Activated naive CD8-positive, alpha-beta T cell (primary cell): ENCODE data around the gene NOXO1.
"Not testable (repeated sequence)": the region's sequence is repeated elsewhere in the genome, so short reads cannot be mapped to it uniquely, and the experiment has no call there.

ENCODE experiments used
- H3K27ac Mint-ChIP-seq: one replicate; pipeline ENCODE4 v1.8.0; 2021; ENCODE audit warnings: mixed read lengths
- H3K27me3 Mint-ChIP-seq: one replicate; pipeline ENCODE4 v1.8.0; 2021; ENCODE audit warnings: mixed read lengths
- H3K36me3 Mint-ChIP-seq: one replicate; pipeline ENCODE4 v1.8.0; 2021; ENCODE audit warnings: mixed read lengths
- H3K4me1 Mint-ChIP-seq: one replicate; pipeline ENCODE4 v1.8.0; 2021; ENCODE audit warnings: low read depth, mixed read lengths
- H3K4me3 Mint-ChIP-seq: one replicate; pipeline ENCODE4 v1.8.0; 2021; ENCODE audit warnings: mild to moderate bottlenecking, mixed read lengths
- H3K9me3 Mint-ChIP-seq: one replicate; pipeline ENCODE4 v1.8.0; 2021; ENCODE audit warnings: low read depth, mixed read lengths

NOXO1 gene

DNA sequence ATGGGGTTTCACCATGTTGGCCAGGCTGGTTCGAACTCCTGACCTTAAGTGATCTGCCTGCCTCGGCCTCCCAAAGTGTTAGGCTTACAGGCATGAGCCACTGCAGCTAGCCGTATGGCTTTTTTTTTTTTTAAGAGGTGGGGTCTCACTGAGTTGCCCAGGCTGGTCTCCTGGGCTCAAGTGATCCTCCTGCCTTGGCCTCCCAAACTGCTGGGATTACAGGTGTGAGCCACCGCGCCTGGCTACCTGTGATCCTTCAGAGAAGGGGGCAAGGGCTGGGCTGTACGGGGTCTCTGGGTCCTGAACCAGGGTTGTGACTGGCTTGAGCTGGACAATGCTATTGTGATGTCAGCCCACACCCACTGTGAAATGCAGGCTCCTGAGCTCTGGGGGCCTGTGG, 14.8 kb downstream of the NOXO1 start, which contains the start of gene RNF151:
Gene RNF151, plus strand, starts transcription at position 397 of the 400 bp plus-strand sequence. CDS start 26 bp downstream, outside the sequence.
- no peaks in the 10 kb centered on the region for H3K27me3 Mint-ChIP-seq
- H3K27ac Mint-ChIP-seq: peak within 1 kb of the TSS; percentile 97
- H3K4me3 Mint-ChIP-seq: peak within 1 kb of the TSS; percentile 98
- H3K9me3 Mint-ChIP-seq: no peaks in the 10 kb centered on the region
- H3K4me1 Mint-ChIP-seq: peaks cover 27% of the 10 kb centered on the region
- peaks cover 9% of the 10 kb centered on the region for H3K36me3 Mint-ChIP-seq

DNA sequence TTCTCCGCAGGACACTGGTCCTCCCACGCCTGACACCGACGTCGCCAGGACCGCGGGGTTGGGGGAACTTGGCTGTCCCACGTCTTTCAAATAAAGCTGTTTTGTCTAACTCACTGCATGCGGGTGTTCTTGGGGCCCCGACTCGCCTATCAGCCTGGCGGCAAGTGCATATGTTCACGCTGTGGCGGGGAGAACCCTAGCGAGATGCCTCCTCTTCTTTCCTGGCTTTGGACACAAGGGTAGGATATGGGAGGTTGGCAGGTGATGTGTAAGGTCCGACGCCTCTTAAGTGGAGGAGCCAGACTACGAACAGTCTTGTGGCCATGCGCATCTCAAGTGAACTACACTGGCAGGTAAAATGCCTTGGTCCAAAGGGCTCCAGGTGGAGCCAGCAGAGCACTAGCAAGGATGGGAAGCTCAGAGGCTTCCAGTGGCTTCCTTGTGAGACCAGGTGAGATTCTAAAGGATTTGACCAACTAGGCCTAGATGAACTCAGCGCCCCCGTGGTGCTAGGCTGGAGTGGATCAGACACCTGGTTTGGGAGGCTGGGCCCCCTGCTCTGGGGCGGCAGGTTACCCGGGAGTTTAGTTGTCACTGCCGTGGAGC, 15.8 kb downstream of the NOXO1 start:
- peaks cover 9% of the 10 kb centered on the region for H3K36me3 Mint-ChIP-seq
- peak overlapping the region; percentile 97 for H3K27ac Mint-ChIP-seq
- peak overlapping the region; percentile 98 for H3K4me3 Mint-ChIP-seq
- peaks cover 30% of the 10 kb centered on the region for H3K4me1 Mint-ChIP-seq
- no peaks in the 10 kb centered on the region for H3K9me3 Mint-ChIP-seq
- no peaks in the 10 kb centered on the region for H3K27me3 Mint-ChIP-seq

DNA sequence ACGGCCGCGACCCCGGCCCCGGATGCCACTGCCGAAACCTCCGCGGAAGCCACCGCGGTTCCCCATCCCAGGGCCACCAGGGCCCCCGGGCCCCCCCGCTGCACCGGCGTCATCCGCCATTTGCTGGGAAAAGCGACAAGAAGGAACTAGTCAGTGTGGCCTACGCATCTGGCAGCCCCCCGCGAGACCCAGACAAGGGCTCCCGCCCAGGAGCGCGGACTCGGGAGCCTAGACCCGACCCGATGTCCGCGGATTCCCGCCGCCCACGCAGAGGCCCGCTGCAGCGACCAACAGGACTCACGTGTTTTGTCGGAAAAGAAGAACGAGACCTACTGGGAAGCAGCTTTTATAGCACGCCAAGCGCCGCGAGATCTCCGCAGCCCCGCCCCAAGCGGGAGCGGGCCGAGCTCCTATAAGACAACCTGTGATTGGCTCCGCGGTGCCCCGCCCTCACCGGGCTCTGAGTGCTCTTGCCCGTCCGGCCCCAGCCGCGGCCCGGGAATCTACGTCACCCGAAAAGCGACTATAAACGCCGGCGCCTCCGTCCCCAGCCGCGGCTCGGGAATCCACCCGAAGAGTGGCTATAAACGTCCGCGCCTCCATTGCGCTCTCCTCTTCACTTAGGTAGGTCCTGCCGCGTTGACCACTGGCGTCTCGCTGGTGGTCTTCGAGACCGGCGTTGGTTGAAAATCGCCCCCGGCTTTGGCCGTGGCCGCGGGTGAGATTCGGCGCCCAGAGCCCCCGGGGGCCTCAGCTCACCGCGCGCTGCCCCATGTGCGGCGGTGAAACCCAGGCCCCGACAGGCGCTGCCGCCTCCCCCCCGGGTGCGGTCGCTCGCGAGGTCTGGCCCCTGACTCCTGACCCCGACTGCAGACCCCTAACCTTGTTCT, 16.5 kb downstream of the NOXO1 start, which contains the start of gene RPS2:
Gene RPS2, minus strand, starts transcription at position 321 of the 890 bp plus-strand sequence. Its CDS starts 201 bp downstream, at position 120.
- peaks cover 32% of the 10 kb centered on the region for H3K4me1 Mint-ChIP-seq
- peaks cover 9% of the 10 kb centered on the region for H3K36me3 Mint-ChIP-seq
- H3K4me3 Mint-ChIP-seq: peak within 1 kb of the TSS; percentile 98
- peak within 1 kb of the TSS; percentile 97 for H3K27ac Mint-ChIP-seq
- no peaks in the 10 kb centered on the region for H3K9me3 Mint-ChIP-seq
- no peaks in the 10 kb centered on the region for H3K27me3 Mint-ChIP-seq

DNA sequence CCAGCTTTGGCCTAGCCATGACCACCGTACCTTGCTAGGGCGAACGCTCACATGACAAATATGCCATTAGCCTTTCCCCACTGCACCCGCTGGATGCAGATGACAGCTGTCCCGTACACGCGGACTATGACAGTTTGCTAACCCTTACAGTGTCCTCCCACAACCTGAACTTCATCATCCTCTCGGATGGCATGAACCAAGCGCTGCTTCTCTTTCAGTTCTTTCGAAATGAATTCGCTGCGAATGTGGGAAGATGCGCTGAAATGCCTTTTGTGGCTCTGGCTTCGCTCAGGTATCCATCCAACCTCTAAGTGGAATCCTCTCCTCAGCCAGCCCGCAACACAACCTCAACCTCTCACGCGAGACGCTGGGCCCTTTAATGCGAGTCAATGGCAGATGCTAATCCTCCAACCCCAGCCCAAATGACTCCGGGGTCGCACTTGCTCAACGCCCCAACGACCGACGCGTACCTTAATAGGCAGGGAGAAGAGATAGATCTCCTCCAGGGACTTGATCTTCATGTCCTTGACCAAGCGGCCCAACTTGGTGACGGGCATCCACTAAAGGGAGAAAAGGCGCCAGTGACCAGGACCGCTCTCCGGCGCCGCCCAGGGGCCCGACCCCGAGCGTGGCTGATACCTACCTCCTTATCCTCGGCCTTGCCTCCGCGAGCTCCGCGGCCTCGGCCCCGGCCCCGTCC, 17.3 kb downstream of the NOXO1 start:
- Mint-ChIP-seq H3K9me3 (no peaks in the 10 kb centered on the region), H3K4me1 (peaks cover 35% of the 10 kb centered on the region), H3K36me3 (peaks cover 9% of the 10 kb centered on the region), H3K27me3 (no peaks in the 10 kb centered on the region), H3K27ac (peak overlapping the region; percentile 97), H3K4me3 (peak overlapping the region; percentile 98)

DNA sequence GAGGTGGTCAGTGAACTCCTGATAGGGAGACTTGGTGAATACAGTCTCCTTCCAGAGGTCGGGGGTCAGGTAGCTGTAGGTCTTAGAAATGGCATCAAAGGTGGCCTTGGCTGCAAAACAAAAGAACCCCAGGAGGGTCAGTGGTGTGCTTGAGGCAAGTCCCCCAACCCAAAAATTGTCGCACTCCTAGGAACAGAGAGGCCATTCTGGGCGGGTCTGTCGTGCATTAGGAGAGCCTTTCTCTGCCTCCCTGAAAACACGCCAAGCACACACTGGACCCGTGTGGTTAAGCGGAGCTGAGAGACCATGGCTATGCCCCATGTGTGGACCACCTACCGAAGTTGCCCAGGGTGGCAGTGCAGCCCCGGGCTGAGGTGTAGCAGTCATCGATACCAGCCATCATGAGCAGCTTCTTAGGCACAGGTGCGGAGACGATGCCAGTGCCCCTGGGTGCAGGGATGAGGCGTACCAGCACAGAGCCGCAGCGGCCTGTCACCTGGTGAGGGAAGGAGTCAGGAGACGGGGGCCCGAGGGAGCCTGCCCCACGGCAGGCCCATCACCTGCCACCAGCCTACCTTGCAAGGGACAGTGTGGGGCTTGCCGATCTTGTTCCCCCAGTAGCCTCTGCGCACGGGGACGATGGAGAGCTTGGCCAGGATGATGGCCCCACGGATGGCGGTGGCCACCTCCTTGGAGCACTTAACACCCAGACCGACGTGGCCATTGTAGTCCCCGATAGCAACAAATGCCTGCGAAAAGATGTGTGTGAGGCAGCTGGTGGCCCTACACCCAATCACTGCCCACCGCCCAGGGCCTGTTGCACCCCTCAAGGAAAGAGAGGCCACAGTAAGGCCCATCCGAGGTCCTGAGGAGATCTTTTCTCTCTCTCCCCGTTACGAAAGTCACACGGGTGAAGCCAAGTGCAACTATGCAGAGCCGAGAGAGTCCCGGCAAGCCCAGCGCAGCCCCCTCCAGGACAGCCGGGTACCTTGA, 18.8 kb downstream of the NOXO1 start:
- Mint-ChIP-seq H3K27ac (peak overlapping the region; percentile 97), H3K4me1 (peaks cover 35% of the 10 kb centered on the region), H3K4me3 (peak overlapping the region; percentile 98)
- not testable (repeated sequence) for H3K36me3 Mint-ChIP-seq, H3K9me3 Mint-ChIP-seq, H3K27me3 Mint-ChIP-seq

DNA sequence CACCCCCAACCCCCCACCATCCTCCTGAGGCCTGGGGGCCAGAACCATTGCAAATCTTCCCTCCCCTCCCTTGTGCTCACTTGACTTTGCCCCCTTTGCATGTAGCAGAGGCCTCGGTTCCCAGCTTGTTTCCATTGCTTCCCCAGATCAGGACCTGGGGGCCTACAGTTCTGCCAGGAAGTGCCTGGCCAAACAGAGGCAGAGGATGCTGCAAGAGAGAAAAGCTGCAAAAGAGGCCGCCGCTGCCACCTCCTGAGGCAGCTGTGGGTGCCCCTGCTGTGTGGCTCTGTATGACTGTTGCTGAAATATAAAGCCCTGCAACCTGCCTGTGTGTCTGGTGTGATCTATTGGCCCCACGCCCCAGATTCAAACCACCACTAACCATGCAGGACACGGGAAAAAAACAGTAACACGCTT, 19.6 kb downstream of the NOXO1 start:
- Mint-ChIP-seq H3K4me1 (peaks cover 33% of the 10 kb centered on the region), H3K4me3 (peak overlapping the region; percentile 98), H3K9me3 (no peaks in the 10 kb centered on the region), H3K36me3 (peaks cover 9% of the 10 kb centered on the region), H3K27ac (peak overlapping the region; percentile 97), H3K27me3 (no peaks in the 10 kb centered on the region)

DNA sequence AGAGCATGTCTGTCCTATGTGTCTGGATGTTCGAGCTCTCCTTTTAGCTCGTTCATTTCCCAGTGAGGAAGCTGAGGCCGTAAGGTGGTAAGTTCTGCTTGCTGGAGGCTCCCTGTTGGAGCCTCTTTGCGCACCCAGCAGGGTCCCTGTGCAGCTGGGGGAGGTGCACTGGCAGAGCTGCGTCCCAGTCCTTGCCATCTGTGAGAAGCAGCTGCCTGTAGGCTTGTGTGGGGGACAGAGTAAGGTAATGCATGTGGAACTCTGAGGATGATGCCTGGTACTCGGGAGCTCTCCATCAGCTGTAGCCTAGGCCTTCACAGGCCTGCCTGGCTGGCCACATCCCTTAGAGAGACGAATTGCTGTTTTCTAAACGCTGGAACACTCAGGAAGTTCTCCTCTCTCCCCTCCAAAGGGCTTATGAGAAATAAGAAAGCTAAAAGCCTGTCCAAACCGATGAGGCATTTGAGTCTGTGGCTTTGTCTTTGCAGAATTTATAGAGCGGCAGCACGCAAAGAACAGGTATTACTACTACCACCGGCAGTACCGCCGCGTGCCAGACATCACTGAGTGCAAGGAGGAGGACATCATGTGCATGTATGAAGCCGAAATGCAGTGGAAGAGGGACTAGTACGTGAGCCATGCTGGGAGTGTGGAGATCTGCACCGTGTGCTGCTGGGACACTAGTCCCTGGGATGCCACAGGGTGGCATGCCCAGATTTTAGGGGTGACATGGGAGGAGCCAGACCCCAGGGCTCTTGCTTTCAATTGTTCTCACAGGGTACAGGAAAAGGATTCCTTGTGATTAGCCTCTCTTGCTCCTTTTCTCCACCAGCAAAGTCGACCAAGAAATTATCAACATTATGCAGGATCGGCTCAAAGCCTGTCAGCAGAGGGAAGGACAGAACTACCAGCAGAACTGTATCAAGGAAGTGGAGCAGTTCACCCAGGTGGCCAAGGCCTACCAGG, 20.3 kb downstream of the NOXO1 start:
- no peaks in the 10 kb centered on the region for H3K9me3 Mint-ChIP-seq
- H3K27ac Mint-ChIP-seq: peak overlapping the region; percentile 91
- peaks cover 9% of the 10 kb centered on the region for H3K36me3 Mint-ChIP-seq
- H3K4me1 Mint-ChIP-seq: peaks cover 33% of the 10 kb centered on the region
- H3K27me3 Mint-ChIP-seq: no peaks in the 10 kb centered on the region
- H3K4me3 Mint-ChIP-seq: peak overlapping the region; percentile 94

DNA sequence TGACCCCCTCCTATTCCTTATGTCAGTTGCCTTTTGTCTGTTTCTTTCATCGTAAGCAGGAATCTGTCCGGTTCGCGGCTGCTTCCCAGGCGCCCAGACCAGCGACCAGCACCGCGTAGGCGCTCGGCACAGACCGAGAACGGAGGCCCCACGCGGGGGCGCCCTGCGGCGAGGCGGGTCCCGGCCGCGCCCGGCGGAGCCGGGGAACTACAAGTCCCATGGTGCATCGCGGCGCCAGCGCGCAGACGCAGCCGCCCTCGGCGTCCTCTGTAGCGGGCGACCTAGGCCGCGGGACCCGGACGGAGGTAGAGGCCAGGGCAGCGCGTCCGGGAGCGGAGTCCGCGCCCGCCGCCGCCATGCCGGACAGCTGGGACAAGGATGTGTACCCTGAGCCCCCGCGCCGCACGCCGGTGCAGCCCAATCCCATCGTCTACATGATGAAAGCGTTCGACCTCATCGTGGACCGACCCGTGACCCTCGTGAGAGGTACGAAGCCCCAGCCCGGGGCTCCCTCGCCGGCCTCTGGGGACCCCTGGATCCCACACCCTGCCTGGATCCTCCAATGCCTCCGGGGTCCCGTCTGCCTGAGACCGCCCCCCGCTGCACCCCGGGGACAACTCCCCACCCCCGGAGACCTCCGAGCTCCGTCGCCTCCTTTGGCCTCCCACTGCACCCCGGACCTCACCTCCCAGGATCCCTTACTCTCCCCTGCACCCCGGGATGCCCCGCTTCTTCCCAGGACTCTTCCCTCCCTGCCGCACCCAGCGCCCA, 21.8 kb downstream of the NOXO1 start, which contains the start of gene NDUFB10:
Gene NDUFB10, plus strand, starts transcription at position 270 of the 771 bp plus-strand sequence. Its CDS starts 87 bp downstream, at position 357.
- Mint-ChIP-seq H3K27ac (peak within 1 kb of the TSS; percentile 91), H3K36me3 (peaks cover 6% of the 10 kb centered on the region), H3K4me3 (peak within 1 kb of the TSS; percentile 94), H3K4me1 (peaks cover 28% of the 10 kb centered on the region), H3K9me3 (no peaks in the 10 kb centered on the region), H3K27me3 (no peaks in the 10 kb centered on the region)

DNA sequence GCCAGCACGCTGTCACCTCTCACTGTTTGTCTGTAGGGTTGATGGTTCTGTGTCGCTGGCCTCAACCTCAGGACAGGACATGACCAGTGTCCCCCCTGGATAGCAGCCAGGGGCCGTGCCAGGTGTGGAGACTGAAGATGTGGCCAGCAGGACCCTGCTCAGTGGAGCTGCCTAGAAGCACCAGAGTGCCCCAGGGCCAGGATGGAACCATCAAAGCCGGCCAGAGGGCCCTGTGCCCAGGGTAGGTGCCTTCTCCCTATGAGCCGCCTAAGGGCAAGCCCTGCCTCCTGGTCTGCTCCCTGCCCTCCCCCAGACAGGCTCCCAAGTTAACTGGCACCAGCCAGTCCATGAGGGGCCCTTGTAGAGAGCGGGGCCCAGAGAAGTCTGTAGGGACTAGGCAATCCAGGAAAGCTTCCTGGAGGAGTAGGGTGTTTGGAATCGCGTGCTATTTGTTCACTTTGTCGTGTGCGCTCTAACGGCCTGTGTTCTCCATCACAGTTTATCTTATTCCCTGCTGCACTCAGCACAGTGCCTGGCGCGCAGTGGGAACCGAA, 22.5 kb downstream of the NOXO1 start:
- Mint-ChIP-seq H3K36me3 (peaks cover 3% of the 10 kb centered on the region), H3K27me3 (no peaks in the 10 kb centered on the region), H3K9me3 (no peaks in the 10 kb centered on the region), H3K4me3 (peak overlapping the region; percentile 94), H3K27ac (no peak overlapping the region), H3K4me1 (peaks cover 25% of the 10 kb centered on the region)

DNA sequence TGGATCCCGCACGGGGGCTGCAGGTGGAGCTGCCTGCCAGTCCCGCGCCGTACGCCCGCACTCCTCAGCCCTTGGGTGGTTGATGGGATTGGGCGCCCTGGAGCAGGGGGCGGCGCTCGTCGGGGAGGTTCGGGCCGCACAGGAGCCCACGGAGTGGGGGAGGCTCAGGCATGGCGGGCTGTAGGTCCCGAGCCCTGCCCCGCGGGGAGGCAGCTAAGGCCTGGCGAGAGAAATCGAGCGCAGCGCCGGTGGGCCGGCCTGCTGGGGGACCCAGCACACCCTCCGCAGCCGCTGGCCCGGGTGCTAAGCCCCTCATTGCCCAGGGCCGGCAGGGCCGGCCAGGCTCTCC, 23.2 kb downstream of the NOXO1 start:
- not testable (repeated sequence) for H3K36me3 Mint-ChIP-seq, H3K9me3 Mint-ChIP-seq, H3K4me3 Mint-ChIP-seq, H3K27ac Mint-ChIP-seq, H3K27me3 Mint-ChIP-seq
- peaks cover 20% of the 10 kb centered on the region for H3K4me1 Mint-ChIP-seq

DNA sequence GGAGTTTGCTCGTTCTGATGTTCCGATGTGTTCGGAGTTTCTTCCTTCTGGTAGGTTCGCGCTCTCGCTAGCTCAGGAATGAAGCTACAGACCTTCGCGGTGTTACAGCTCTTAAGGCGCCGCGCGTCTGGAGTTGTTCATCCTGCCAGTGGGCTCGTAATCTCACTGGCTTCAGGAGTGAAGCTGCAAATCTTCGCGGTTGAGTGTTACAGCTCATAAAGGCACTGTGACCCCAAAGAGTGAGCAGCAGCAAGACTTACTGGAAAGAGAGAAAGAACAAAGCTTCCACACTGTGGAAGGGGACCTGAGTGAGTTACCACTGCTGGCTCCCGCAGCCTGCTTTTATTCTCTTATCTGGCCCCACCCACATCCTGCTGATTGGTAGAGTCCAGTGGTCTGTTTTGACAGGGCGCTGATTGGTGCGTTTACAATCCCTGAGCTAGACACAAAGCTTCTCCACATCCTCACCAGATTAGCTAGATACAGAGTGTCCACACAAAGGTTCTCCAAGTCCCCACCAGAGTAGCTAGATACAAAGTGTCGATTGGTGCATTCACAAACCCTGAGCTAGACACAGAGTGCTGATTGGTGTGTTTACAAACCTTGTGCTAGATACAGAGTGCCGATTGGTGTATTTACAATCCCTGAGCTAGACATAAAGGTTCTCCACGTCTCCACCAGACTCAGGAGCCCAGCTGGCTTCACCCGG, 23.7 kb downstream of the NOXO1 start:
- not testable (repeated sequence) for H3K27me3 Mint-ChIP-seq, H3K9me3 Mint-ChIP-seq, H3K27ac Mint-ChIP-seq, H3K4me3 Mint-ChIP-seq, H3K36me3 Mint-ChIP-seq
- H3K4me1 Mint-ChIP-seq: peaks cover 20% of the 10 kb centered on the region

DNA sequence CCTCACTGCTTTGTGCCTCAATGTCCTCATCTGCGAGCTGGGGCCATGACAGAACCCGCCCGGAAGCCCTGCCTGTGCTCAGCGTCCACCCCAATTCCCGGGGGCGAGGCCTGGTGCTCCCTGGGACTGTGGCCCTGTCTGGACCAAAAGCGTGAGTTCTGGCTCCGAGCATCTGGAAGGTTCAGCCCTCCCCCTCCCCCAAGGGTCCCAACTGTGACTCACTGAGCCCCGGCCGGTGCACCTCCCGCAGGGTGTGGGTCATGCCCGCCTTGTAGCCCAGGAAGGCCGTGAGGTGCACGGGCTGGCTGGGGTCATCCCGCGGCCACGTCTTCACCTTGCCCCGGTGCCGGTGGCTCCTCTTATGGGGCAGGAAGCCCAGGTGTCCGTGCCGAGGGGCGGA, 27.5 kb downstream of the NOXO1 start:
- no peaks in the 10 kb centered on the region for H3K27me3 Mint-ChIP-seq
- no peaks in the 10 kb centered on the region for H3K36me3 Mint-ChIP-seq
- no peaks in the 10 kb centered on the region for H3K9me3 Mint-ChIP-seq
- H3K4me3 Mint-ChIP-seq: no peak overlapping the region
- no peaks in the 10 kb centered on the region for H3K4me1 Mint-ChIP-seq
- no peak overlapping the region for H3K27ac Mint-ChIP-seq
